Breast epithelium (tissue), 3 donors: ENCODE data around the gene ACMSD.

ENCODE experiments used
- POLR2A ChIP-seq: fragments of 450-650 bp; IDR thresholded peaks from one replicate; pipeline ENCODE4 v1.6.1; 2016; ENCODE audit warnings: antibody characterized with exemption, mild to moderate bottlenecking, moderate library complexity
- TF ChIP-seq, protein P1 (sequence below), 3 donors: fragments of 450-650 bp; IDR thresholded peaks; one replicate each; pipeline ENCODE4 v1.5.1; 2016 to 2017; ENCODE audit warnings: antibody characterized with exemption in 3 of 3, mild to moderate bottlenecking in 3 of 3, moderate library complexity in 3 of 3

DNA sequence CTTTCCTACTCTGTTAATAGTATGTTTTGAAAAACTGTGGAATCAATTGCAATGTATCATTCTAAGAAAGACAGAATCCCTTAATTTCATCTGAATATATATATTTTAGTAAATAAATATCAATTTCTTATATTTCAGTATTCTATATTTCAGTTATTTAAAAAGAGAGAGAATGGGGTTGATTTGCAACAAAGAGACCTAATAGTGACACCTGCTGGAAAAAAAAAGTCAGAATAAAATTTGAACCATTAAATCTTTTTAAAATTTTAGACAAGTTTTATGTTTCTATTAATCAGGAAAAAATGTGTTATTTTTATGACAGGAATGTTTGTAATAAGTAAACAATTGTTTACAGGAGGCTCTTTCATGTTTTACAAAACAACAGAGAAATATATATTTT, 59.5 kb downstream of the ACMSD start:
- TF ChIP-seq, protein P1, sequence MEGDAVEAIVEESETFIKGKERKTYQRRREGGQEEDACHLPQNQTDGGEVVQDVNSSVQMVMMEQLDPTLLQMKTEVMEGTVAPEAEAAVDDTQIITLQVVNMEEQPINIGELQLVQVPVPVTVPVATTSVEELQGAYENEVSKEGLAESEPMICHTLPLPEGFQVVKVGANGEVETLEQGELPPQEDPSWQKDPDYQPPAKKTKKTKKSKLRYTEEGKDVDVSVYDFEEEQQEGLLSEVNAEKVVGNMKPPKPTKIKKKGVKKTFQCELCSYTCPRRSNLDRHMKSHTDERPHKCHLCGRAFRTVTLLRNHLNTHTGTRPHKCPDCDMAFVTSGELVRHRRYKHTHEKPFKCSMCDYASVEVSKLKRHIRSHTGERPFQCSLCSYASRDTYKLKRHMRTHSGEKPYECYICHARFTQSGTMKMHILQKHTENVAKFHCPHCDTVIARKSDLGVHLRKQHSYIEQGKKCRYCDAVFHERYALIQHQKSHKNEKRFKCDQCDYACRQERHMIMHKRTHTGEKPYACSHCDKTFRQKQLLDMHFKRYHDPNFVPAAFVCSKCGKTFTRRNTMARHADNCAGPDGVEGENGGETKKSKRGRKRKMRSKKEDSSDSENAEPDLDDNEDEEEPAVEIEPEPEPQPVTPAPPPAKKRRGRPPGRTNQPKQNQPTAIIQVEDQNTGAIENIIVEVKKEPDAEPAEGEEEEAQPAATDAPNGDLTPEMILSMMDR (IDR thresholded peaks at IDR 0.05) = no peak
- TF ChIP-seq POLR2A = no peak
